HCT116 (cell line): ENCODE data around the gene NOTCH1.

Experiments
- POLR2A ChIP-seq: IDR thresholded peaks from 2 replicates; pipeline ENCODE4 v1.7.0; 2011; ENCODE audit warnings: borderline replicate concordance; ENCODE audit not compliant: insufficient read depth, insufficient read length; ENCODE audit errors: extremely low read depth
- POLR2AphosphoS5 ChIP-seq: IDR thresholded peaks from 2 replicates; pipeline ENCODE4 v1.6.1; 2011; ENCODE audit warnings: mild to moderate bottlenecking, low read depth, low read length, moderate library complexity
- REST ChIP-seq: IDR thresholded peaks from 2 replicates; pipeline ENCODE4 v1.6.1; 2012; ENCODE audit warnings: low read depth

- TF ChIP-seq POLR2AphosphoS5 (no peak), REST (no peak), POLR2A (no peak)
Measured at GRCh38 chr9:136557036-136557435, 11.2 kb upstream of the NOTCH1 start.
